CD4-positive, alpha-beta T cell treated with Interleukin-2 at 100 ng/mL for 4 hours (primary cell): ENCODE data around the gene SF3B2.
A peak's percentile ranks its signal among the peaks of the same experiment; 100 is the strongest.

Source experiments
- DNase-seq: peaks from one replicate; pipeline ENCODE4 v3.0.0-alpha.2; 2020; ENCODE audit warnings: low spot score

Gene SF3B2

DNA sequence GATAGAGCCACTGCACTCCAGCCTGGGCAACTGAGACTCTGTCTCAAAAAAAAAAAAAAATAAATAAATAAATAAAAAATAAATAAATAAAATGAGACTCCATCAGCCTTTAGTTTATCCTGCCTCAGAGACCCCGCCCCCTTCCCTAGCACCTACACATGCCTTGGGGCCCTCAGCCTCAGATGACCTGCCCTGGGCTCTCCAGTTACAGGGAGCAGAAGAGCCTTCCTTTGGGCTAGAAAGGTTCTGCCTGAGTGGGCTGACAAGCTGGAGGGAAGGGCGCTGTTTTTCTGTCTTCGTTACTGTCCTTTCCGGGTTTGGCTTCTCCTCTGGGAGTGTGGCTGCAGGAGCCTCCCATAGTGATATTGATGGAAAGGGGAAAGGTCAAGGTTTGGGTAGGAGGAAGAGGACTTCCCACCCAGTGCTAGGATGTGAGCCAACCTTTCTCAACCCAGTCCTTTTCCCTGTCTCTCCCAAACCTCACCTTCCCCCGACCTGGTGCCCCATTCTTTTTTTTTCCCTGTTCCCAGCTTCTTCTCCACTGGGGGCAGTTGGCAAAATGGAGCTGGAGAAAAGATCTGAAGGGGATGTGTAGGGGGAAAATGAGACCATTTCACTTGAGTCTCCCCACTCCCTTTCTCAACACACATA, 1.5 kb upstream of the SF3B2 start:
- DNase-seq: no peak

DNA sequence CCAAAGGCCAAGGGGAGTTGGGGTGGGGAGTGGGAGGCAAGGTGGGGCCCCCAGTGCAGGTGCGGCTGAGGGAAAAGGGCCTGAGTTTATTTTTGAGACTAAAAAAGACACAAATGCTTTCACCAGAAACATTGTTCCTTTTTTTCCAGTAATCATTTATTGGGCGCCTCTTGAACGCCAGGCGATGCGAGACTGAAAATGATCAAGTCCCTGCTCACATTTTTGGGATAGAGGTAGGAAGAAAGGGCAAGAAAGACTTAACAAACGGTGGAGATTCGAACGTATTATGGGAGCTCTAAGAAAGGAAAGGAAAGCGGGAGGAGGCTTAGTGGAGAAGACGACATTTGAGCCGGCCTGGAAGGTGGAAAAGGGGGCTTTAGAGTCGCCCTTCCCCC, 796 bp upstream of the SF3B2 start:
- no peak for DNase-seq

DNA sequence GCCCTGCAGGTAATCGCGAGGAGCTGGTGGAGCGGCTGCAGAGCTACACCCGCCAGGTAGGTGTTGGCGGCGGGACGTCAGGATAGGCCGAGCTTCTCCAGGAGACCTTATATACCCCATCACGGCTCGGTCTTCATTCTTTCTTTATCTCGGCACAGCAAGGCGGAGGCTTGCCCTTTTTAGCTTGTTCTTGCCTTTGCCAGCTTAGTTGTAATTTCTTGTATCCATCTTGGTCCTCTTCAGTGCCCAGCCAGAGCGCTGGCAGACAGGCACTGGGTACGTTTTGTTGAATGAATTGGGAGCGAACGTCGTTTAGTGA, 459 bp downstream of the SF3B2 start:
- no peak for DNase-seq

DNA sequence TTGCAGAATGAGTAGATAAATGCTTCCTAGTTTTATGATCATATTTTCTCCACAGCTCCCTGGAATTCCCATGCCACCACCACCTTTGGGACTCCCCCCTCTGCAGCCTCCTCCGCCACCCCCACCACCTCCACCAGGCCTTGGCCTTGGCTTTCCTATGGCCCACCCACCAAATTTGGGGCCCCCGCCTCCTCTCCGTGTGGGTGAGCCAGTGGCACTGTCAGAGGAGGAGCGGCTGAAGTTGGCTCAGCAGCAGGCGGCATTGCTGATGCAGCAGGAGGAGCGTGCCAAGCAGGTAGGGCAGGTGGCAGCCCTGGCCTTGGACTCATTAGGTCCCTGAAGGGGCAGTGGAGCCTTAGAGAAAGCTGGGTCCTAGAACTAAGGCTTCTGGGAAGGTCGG, 2.9 kb downstream of the SF3B2 start:
- DNase-seq: no peak

DNA sequence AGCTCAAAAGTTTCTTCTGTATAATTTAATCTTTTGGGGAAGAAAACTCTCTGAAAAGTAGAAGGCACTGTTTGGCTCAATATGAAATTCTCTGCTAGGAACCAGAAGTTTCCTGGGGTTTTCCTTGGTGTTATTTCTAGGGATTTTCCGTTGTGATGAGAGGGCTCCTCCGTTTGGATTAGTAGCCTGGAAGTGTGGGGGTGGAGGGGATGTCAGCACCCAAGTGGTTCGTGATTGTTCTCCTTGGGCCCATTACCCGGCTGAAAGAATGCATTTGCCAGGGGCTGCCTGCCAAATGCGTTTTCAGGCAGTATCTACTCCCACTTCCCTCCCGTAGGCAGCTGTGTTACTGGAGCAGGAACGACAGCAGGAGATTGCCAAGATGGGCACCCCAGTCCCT, 4.3 kb downstream of the SF3B2 start:
- no peak for DNase-seq

DNA sequence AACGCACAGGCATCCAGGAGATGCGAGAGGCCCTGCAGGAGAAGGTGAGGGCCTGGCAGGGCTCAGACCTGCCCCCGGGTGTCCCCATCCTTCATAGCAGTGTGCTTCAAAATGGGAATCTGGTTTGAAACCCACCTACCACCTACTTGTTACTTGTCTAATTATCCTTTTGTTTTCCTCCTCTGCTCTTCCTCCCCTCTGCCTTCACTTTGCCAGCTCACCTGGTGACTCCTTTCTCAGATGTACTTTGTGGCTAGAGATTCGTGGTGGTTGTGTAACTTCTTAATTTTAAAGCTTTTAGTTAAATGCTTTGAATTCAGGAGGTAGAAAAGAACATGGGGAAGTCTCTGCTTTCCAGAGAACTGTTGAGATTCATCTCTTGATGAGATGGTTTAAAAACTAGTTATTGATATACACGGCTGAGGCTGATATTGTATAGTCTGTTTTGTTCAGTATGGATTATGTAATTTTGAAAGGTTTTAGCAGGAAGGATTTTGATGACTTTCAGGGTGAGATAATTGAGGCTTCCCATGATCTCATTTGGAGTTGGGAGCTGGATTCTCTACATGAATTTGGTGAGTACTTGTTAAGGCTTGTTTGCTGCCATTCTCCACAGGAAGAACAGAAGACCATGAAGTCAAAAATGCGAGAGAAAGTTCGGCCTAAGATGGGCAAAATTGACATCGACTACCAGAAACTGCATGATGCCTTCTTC, 8.0 kb downstream of the SF3B2 start:
- DNase-seq: no peak

DNA sequence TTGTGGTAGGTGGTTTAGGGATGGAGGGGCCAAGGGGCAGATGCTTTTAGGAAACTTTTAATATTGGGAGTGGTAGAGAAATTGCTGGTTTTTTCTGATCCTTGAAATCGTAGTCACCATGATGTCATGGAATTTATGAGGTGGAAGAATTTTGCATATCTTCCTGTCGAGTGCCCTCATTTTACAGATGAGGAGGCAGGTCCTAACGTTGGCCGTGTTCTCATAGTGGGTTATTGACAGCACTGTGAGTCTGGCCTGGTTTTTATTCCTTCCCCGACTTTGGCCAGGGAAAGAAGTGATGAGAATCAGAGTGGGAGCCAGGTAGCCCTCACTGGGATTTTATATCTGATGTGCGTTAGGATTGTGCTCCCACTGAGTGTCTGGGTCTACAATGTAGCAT, 9.1 kb downstream of the SF3B2 start:
- no peak for DNase-seq

DNA sequence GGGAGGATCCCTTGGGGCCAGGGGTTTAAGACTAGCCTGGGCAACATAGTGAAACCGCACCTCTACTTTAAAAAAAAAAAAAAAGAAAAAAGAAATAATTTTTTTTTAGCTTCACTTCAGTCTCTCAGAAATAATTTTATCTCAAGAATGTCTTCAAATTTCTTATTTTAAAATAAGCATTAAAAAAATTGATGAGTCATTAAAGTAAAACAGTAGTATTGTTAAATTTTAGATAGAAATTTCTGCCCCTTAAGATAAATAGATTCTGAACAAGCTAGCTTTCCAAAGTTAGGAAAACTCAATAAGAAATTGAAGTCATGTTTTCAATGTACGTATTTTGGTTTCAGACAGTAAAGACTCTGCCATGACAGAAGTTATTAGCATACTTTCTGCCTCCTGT, 10.2 kb downstream of the SF3B2 start:
- no peak for DNase-seq

DNA sequence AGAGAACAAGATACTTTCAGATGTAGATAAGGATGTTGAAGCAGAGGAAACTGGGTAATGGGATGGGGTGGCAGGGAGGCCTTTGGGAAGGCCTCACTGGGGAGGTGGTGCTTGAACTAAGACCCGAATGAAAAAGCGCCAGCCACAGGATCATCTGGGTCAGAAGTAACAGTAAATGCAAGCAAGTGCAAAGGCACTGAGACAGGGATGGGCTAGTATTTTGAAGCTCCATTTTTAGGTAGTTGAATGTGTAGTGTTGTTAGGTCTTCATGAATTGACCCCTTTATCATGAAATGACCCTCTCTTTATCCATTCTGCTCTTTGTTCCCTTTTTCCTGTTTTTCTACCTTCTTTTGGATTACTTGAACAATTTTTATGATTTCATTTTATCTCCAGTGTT, 11.7 kb downstream of the SF3B2 start:
- DNase-seq: no peak

DNA sequence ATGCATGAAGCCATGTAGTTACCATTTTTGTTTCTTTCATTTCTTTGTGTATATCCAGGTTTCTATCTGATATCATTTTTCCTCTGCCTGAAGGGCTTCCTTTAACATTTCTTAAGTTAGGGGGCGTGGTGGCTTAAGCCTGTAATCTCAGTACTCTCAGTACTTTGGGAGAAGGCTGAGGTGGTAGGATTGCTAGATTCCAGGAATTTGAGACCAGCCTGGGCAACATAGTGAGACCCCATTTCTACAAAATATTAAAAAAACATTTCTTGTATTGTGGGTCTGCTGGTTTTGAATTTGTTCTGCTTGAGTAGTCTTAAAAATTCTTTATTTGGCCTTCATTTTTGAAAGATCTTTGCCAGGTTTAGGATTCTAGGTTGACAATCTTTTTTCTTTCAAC, 12.4 kb downstream of the SF3B2 start:
- no peak for DNase-seq

DNA sequence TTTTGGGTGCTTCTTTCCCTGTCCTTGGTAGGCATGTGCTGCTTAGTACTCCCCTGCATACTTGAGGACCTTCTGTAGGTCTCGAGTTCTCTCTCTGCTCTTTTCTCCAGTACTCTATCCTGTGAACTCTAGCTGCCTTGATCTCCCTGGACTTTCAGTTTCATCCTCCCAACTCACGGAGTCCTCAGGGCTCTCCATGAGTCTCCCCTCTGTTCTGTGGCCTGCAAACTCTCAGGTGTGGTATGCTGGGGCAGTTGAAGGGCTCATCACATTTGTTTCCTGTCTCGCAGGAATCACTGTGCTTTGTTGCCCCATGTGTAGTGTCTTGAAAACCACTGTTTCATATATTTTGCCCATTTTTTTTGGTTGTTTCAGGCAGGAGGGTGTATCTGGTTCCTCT, 14.6 kb downstream of the SF3B2 start:
- no peak for DNase-seq

DNA sequence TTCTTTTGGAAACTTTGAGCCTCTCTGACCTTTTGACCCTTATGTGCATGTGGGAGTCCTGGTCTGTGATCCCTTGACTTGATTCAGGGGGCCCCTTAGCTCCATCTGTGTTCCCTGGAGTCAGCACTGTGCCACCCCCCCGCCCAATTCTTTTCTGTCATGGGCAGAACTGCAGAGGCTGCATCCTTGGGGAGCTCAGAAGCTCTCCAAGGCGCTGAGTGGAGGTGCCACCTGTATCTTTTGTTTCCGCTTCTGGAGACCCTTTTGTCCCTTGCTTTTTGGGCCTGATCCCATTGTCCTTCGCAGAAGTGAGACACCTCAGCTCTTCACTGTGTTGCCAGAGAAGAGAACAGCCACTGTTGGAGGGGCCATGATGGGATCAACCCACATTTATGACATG, 15.5 kb downstream of the SF3B2 start:
- no peak for DNase-seq

DNA sequence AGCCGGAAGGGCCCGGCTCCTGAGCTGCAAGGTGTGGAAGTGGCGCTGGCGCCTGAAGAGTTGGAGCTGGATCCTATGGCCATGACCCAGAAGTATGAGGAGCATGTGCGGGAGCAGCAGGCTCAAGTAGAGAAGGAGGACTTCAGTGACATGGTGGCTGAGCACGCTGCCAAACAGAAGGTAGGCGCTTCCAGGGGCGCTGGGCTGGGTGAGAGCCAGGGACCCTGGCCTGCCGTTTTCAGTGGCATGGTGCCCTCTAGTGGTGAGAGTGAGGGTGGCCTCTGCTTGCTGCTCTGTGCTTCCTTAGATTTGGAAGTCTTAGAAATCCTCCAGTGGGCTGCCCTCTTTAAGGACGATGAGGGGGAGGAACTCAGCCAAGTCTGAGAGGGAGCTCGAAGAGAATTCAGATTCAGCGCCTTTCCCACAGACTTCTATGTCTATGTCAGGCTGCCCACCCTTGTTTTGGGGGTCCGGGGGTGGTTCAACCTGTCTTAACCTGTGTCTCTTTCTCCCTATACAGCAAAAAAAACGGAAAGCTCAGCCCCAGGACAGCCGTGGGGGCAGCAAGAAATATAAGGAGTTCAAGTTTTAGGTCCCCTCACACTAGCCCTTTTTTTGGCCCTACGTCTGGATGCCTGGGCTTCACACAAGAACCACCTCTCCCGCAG, 16.1 kb downstream of the SF3B2 start:
- peak; percentile 78 for DNase-seq

DNA sequence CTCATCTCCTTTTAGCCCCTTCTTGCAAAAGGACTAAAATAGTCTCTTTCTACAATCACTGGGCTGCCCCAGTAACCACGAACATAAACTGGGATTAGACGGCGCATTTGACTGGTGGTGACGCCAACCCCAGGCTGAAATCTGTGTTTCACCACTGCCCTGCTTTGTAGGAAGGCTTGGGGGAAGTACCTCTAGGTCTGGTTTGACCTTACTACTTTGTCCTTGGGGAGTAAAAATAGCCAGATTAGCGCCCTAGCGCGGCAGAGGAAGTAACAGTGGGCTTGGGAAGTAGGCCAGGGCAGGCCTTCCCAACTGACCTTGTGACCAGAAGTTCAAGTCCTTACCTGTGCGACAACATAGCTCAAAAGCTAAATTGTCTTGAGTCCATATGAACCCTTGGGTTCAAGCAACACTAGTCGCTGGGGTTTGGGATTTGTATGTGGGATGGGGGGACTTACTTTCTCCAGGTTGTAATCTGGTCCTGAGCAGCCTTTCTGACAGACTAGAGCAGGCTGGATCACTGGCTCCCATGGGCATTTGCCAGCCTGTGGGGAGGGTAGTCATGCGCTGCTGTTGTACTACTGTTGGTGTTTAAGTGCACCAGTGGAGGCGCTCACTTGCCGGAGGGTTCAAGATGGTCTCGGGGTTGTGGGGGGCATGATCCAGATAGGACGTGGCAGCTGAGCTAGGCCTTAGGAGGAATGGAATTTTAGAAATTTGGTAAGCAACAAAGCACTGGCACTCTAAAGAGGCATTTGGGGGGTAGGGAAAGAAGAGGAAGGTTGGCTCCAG, 17.0 kb downstream of the SF3B2 start:
- peak; percentile 42 for DNase-seq

DNA sequence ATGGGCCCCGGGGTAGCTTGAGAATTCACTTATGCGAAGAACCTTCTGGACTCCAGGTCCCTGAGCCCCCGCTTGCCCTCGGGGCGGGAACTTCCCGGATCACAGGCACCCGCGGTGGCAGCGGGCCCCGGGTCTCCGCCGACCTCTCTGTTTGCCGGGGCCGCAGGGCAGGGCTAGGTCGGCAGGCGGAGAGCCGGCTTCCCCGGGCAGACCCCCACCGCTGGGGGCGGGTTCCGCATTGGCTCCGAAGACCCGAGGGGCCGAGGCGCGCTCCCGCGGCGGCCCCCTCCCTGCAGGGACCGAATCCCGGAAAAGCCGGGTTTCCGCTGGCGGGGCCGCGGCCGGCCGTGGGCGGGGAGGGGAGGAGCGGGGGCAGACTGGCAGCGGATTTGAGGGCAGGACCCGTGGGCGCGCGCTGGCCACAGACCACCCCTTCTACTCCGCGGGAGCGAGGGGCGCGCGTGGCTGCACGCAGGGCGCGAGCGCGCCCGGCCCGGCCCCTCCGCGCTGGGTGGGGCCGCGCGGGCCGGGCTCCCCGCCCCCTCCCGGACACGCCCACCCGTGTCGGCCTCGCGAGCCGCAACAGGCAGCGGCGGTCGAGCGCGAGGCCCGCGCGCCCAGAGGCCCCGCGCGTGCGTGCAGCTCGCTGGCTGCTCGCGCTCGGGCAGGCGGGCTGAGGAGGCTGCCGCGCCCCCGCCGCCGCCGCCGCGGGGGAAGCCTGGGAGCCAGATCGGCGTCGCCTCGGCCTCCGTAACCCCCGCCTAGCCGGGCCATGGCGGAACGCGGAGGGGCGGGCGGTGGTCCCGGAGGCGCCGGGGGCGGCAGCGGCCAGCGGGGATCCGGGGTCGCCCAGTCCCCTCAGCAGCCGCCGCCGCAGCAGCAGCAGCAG, 17.8 kb downstream of the SF3B2 start, which contains the start of gene PACS1:
Gene PACS1 (plus strand): TSS at position 558 of the 889 bp plus-strand sequence. CDS start 215 bp downstream, at position 773.
- peak; percentile 80 for DNase-seq

DNA sequence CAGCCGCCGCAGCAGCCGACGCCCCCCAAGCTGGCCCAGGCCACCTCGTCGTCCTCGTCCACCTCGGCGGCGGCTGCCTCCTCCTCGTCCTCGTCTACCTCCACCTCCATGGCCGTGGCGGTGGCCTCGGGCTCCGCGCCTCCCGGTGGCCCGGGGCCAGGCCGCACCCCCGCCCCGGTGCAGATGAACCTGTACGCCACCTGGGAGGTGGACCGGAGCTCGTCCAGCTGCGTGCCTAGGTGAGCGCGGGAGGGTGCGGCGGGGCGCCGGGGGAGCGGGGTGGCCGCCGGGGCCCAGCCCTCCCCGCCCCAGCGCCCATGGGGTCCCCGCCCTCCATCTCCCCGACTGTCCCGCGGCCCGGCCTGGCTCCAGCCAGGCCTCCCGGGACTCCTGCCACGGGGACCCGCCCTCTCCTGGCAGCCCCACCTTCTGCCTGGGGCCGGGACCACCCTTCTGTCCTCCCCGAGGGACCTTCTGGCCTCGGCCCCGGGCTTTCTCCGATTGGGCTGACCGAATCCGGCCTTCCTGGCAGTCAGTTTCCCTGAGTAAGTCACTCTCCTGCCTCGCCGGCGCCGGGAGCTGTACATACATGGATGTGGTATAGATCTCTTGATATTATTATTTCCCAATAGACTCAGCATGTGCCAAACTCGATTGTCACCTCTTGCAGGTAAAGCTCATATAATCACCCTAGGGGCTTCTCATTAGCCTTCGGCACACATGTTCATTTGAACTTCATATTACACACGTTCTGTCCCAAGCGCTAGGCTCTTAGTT, 18.6 kb downstream of the SF3B2 start:
- DNase-seq: no peak

DNA sequence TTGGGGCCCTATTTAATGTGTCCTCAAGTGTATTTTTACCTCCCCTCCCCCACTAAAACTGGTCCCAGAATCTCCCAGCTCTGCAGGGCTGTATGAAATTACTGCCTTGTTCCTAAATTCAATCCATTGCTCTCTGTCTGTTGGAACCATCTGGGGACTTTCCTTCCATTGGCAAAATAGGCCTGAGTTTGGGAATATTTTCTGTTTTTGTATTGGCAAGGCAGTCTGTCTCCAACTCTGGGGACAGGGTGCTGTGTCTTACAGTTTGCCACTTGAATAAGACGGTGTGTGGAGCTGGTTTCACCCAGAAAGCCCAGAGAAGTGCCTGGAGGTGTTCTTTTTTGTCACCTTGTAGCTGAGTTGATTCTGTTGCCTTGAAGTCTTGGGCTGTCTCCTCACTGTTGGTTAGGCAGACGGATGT, 19.2 kb downstream of the SF3B2 start:
- peak; percentile 39 for DNase-seq

DNA sequence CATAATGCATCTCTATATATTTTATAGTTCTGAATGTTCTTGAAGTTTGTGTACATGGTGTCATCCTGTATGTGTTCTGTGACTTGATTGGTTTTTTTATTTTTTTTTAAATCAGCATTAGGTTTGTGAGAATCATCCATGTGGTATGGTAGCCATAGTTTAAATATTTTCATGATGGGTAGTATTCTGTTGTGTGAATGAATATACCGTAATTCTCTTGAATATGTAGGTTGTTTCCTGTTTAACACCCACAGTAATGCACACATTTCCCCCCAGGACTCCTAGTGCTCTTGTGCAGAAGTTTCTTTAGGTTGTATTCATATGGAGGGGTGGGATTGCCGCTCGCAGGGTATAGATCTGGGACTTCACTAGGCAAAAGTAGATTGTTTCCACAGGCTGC, 19.9 kb downstream of the SF3B2 start:
- DNase-seq: no peak

DNA sequence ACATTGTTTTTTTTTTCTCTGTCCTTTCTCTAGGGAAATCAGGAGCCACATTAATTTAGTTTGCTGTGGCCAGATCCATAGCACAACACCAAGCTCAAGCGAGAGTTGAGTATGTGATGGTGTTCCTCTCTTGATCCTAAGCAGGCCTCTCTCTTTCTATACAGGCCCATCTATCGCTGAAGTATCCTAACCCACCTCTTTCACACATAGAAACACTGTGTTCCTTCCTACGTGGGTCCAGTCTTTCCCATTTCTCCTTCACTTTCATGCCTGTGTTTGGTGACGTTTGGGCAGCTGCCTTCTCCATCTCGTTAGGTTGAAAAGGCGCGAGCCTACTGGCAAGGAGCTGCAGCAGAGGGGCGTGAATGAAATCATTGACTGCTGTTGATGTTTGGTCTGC, 20.4 kb downstream of the SF3B2 start:
- no peak for DNase-seq

DNA sequence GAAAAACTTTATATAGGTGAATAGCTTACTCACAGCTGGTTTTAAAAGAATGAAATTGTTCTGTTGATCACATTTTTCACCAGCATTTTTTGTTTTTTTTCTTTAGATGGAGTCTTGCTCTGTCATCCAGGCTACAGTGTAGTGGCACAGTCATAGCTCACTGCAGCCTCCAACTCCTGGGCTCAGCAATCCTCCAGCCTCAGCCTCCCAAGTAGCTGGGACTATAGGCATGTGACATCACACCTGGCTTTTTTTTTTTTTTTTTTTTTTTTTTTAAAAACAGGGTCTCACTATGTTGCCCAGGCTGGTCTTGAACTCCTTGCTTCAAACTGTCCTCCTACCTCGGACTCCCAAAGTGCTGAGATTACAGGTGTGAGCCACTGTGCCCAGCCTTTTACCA, 21.5 kb downstream of the SF3B2 start:
- DNase-seq: no peak

DNA sequence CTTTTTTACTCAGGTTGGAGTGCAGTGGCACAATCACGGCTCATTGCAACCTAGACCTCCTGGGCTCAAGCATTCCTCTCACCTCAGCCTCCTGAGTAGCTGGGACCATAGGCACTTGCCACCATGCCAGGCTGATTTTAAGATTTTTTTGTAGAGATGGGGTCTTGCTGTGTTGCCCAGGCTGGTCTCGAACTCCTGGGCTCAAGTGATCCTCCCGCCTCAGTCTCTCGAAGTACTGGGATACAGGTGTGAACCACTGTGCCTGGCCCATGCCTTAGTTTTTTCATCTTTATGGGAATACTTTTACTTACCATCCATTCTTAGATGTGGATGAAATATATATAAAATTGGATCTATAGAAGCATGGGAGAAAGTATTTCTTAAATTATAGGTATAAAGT, 23.1 kb downstream of the SF3B2 start:
- DNase-seq: no peak
